IMR-90 (cell line): ENCODE results near the gene RUNX1.

Experiments used
- BHLHE40 ChIP-seq: fragments of 150-350 bp; IDR thresholded peaks from 2 replicates; pipeline ENCODE4 v1.6.1; 2016; ENCODE audit warnings: mild to moderate bottlenecking, low read depth, low read length
- CEBPB ChIP-seq: IDR thresholded peaks from 2 replicates; pipeline ENCODE4 v1.6.1; 2012; ENCODE audit warnings: low read depth, low read length, improper control_type of control experiment
- CHD1 ChIP-seq: IDR thresholded peaks from 2 replicates; pipeline ENCODE4 v1.6.1; 2012; ENCODE audit warnings: low read depth, low read length, improper control_type of control experiment
- FOS ChIP-seq: fragments of 150-350 bp; IDR thresholded peaks from 2 replicates; pipeline ENCODE4 v1.6.1; 2016; ENCODE audit warnings: low read depth, low read length
- MXI1 ChIP-seq: IDR thresholded peaks from 2 replicates; pipeline ENCODE4 v1.6.1; 2012; ENCODE audit warnings: low read depth, mild to moderate bottlenecking, low read length, moderate library complexity, borderline replicate concordance
- POLR2A ChIP-seq: IDR thresholded peaks from 2 replicates; pipeline ENCODE4 v1.6.1; 2012; ENCODE audit warnings: mild to moderate bottlenecking, low read depth, low read length
- RAD21 ChIP-seq: IDR thresholded peaks from 2 replicates; pipeline ENCODE4 v1.6.1; 2012; ENCODE audit warnings: low read length, improper control_type of control experiment
- RCOR1 ChIP-seq: IDR thresholded peaks from 2 replicates; pipeline ENCODE4 v1.6.1; 2012; ENCODE audit warnings: mild to moderate bottlenecking, low read length, improper control_type of control experiment; ENCODE audit not compliant: insufficient replicate concordance
- RFX5 ChIP-seq: IDR thresholded peaks from 2 replicates; pipeline ENCODE4 v1.8.0; 2012; ENCODE audit warnings: low read depth, mild to moderate bottlenecking, low read length, moderate library complexity
- SMC3 ChIP-seq: fragments of 150-350 bp; IDR thresholded peaks from 2 replicates; pipeline ENCODE4 v1.6.1; 2016; ENCODE audit warnings: low read depth, mild to moderate bottlenecking, antibody characterized with exemption, low read length, moderate library complexity
- TF ChIP-seq, protein P1 (sequence below): conservative IDR thresholded peaks from 2 replicates; pipeline ENCODE4 v1.5.1; 2012; ENCODE audit warnings: mild to moderate bottlenecking, low read depth, low read length, improper control_type of control experiment
- TF ChIP-seq, protein P2 (sequence below): fragments of 150-350 bp; IDR thresholded peaks from 2 replicates; pipeline ENCODE4 v1.6.1; 2016; ENCODE audit warnings: low read depth, mild to moderate bottlenecking, low read length, moderate library complexity, borderline replicate concordance
- TF ChIP-seq, protein P3 (sequence below): fragments of 150-350 bp; IDR thresholded peaks from 2 replicates; pipeline ENCODE4 v1.6.1; 2017; ENCODE audit warnings: mild to moderate bottlenecking, antibody characterized with exemption, low read length, low read depth

DNA sequence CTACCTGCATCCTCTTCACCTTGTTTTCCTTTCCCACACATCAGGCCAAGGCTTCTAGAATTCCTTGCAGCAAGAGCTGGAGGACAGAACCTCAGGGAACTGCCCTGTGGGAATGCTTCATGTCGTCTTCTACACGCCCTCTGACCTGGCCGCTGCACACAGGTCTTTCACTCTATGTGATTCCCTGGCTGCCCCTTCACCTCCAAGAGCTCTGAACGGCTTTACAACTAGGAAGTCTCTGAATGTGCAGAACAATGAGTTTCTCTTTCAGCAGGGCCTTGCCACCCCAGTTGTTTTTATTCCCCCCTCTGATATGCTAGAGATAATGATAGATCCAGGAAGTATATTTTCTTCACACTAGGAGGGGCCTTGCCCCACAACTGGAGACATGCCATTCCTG lies 237.7 kb downstream of the RUNX1 start:
- TF ChIP-seq, protein P1, sequence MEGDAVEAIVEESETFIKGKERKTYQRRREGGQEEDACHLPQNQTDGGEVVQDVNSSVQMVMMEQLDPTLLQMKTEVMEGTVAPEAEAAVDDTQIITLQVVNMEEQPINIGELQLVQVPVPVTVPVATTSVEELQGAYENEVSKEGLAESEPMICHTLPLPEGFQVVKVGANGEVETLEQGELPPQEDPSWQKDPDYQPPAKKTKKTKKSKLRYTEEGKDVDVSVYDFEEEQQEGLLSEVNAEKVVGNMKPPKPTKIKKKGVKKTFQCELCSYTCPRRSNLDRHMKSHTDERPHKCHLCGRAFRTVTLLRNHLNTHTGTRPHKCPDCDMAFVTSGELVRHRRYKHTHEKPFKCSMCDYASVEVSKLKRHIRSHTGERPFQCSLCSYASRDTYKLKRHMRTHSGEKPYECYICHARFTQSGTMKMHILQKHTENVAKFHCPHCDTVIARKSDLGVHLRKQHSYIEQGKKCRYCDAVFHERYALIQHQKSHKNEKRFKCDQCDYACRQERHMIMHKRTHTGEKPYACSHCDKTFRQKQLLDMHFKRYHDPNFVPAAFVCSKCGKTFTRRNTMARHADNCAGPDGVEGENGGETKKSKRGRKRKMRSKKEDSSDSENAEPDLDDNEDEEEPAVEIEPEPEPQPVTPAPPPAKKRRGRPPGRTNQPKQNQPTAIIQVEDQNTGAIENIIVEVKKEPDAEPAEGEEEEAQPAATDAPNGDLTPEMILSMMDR = no peak
- TF ChIP-seq FOS = no peak
- TF ChIP-seq CHD1 = no peak
- TF ChIP-seq RAD21 = no peak
- TF ChIP-seq POLR2A = no peak
- no peak for TF ChIP-seq BHLHE40
- TF ChIP-seq, protein P2, sequence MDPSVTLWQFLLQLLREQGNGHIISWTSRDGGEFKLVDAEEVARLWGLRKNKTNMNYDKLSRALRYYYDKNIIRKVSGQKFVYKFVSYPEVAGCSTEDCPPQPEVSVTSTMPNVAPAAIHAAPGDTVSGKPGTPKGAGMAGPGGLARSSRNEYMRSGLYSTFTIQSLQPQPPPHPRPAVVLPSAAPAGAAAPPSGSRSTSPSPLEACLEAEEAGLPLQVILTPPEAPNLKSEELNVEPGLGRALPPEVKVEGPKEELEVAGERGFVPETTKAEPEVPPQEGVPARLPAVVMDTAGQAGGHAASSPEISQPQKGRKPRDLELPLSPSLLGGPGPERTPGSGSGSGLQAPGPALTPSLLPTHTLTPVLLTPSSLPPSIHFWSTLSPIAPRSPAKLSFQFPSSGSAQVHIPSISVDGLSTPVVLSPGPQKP = no peak
- no peak for TF ChIP-seq SMC3
- TF ChIP-seq MXI1 = no peak
- TF ChIP-seq RFX5 = no peak
- TF ChIP-seq, protein P3, sequence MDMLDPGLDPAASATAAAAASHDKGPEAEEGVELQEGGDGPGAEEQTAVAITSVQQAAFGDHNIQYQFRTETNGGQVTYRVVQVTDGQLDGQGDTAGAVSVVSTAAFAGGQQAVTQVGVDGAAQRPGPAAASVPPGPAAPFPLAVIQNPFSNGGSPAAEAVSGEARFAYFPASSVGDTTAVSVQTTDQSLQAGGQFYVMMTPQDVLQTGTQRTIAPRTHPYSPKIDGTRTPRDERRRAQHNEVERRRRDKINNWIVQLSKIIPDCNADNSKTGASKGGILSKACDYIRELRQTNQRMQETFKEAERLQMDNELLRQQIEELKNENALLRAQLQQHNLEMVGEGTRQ = no peak
- TF ChIP-seq RCOR1 = no peak
- no peak for TF ChIP-seq CEBPB
